GM21576 (cell line): ENCODE data around the gene CPN2.

Experiments
- ATAC-seq: cut with Tn5 transposase; IDR thresholded peaks from one replicate; pipeline ENCODE4 v1.9.1; 2021; ENCODE audit warnings: mild to moderate bottlenecking, moderate library complexity; ENCODE audit not compliant: unreplicated experiment

CPN2 gene

DNA sequence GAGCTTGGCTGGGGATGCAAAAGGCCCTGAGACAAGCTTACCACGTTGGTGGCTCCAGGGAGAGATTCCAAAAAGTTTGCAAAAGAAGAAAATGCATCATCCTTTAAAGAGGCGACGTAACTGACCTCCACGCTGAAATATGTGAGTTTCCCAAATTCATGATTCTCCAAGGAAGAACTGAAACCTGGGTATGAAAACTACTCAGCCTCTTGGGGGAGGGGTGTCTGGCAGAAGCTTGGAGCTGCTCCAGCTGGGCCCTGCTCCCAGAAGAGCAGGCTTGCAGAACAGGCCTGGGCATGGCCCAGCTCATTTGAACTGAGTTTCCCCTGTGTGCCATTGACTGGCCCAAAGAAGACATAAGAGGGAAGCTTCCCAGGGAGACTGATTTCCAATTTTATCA, 20.5 kb downstream of the CPN2 start:
- no peak for ATAC-seq

DNA sequence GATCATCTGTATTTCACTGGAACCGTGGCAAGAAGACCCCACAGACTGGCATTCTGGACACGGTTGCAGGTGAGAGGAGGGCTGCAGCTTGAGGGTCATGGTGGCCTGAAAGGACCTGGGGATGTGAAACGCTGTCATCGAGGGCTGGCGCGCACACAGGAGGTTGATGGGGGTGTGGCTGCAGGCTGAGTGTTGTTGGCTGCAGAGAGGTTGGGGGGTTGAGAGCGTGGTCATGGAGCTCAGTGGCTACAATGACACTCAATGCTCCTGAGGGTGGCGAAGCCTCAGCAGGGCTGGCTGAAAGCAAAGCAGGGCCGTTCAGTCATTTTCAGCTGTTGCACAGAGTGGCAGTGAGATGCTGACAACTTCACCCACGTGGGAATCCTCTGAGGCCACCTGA, 21.0 kb downstream of the CPN2 start:
- no peak for ATAC-seq

DNA sequence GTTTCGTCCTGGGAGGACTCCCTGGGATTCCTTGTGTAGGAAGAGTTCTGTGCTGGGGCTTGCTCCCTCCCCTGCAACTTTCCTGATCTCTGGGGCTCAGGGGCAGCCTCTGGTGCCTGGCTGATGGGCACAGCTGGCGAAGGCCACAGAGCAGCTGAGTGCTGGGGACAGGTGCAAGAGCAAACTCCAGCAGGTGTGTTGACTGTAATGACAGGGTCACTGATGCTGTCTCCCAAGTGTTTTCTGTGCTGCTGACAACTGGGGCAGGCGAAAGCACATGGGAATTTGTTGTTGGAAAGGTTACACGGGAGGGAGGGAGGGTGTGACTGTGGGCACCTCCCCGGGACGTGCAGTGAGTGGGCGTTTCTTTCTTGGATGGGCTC, 21.6 kb downstream of the CPN2 start:
- no peak for ATAC-seq

DNA sequence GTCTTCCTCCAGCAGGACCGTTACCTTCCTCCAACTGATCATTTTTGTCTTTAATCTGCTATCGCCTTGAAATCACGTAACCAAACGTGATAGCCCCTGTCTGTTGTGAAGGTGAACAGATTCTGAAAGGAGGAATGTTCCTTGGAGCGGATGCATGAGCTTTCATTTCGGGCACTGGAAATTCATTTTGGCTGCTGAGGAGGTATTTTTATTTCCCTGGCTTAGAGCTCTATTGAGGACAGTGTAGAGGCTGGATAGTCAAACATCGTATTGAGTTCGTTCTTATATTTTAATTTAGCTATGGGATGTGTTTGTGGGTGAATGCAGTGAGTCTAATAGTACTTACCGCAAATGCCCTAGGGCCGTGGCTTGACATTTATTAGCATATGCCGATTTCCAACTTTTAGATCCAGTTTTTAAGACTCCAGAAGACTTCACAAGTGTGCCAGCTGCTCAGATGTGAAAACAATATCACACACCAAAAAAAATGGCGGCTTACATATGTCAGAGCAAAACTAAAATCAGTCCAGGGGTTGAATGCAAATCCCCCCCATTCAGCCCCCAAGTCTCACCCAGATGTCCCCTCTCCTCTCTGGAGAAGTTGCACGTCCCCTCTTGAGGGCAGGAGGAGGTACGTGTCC, 22.1 kb downstream of the CPN2 start:
- ATAC-seq: no peak

DNA sequence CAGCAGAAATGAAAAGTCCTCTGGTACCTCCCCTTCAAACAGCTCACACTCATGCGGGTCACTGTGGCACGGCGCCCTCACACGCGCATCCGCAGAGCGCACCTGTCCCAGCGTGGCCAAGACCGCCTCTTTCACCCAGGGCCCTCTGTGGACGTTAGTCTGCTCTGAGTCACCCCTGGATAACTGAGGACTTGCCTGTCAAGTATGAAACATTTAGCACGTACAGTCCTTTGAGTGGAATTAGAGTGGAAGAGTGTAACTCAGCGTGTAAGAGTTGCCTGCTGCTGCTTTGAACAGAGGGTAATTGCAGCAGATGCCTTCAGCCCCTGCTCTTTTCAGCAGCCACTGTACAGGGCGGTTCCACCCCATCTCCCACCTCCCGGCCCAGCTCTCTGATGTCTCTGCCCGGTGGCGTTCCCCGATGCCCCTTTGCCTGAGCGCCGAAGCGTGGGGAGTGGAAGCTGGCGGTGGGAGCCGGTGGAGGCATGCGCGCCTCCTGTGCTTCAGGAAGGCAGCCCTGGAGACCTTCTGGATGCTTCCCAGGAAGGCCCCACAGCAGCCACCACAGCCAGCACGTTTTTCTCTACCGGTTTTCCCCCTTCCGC, 23.0 kb downstream of the CPN2 start:
- ATAC-seq: no peak

DNA sequence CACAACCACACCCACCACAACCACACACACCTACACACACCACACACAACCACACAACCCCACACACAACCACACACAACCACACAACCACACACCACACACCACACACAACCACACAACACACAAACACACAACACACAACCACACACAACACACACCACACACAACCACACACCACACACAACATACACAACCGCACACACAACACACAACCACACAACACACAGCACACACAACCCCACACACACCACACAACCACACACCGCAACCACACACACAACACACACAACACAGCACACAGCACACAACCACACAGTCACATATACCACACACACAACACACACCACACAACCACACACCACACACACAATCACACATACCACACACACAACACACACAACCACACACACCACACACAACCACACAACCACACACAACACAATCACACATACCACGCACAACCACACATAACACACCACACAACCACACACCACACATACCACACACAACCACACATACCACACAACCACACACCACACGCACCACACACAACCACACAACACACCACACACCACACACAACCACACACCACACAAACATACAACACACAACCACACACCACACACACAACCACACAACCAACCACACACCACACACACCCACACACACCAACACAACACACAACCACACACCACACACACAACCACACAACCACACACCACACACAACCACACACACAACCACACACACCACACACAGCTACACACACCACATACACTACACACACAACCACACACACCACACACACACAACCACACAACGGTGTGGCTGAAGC, 23.7 kb downstream of the CPN2 start:
- ATAC-seq: no peak

DNA sequence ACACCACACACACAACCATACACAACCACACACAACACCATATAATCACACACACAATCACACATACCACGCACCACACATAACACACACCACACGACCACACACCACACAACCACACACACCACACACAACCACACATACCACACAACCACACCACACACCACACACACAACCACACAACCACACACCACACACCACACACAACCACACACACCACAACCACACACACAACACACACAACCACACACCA, 24.2 kb downstream of the CPN2 start:
- ATAC-seq: no peak

DNA sequence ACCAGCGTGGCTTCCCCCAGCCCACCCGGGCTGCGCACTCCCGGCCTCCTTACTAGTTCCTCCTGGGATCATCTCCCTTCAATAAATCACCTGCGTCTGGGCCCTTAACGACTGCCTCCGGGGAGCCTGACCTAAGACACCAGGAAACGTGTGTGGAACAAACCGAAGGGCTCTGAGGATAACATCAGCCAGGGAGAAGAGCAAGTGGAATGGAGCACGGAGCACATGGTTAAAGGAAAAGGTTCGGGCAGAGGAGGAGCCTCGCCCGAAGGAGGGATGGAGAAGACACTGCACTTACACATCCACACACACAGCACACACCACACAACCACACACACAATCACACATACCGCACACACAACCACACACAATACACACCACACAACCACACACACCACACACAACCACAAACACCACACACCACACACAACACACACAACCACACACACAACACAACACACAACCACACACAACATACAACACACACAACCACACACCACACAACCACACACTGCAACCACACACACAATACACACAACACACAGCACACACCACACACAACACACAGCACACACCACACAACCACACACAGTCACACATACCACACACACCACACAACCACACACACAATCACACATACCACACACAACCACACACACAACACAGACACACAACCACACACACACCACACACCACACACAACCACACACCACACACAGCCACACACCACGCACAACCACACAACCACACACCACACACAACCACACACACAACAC, 24.7 kb downstream of the CPN2 start:
- no peak for ATAC-seq

DNA sequence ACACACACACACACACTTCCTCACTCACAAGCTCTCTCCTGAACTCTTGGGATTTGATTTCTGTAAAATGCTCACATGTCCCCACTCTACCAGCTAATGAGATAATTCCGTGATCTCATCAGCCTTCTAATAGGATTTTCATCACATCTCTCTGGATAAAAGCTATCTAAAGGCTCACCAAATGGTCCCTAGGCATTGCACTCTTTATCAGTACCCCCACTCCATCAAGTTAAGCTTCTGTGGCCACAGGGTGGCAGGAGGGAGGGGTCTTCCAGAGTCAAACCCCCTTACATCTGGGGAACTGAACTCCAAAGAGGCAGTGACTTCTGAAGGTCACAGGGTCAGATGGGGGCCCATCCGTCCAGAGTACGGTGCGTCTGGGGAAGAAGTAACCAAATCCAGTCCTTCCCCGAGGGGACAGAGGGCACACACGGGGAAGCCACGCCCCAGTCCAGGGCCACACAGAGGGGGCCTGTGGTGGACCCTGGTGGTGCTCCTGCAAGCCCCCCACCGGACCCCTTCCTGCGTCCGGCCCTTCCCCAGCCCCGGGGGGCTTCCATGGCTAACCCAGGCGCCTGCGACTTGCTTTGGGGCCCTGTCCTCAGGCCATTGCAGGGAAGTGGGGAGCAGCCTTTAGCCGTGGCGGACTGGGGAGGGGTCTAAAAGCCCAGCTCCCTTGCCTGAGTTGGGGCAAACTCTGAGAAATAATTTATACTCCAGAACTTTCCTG, 25.5 kb downstream of the CPN2 start:
- ATAC-seq: no peak

DNA sequence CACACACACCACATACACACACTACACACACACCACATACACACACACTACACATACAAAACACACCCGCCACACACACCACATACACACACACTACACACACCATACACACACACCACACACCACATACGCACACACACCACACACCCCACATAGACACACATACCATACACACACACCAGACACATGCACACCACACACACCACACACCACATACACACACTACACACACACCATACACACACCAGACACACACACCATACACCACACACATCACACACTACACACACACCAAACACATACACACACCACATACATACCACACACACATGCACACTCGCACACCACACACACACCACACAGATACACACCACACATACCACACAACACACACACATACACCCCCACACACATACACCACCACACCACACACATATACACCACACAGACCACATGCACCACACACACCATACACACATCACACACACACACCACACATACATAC, 26.3 kb downstream of the CPN2 start:
- ATAC-seq: no peak

DNA sequence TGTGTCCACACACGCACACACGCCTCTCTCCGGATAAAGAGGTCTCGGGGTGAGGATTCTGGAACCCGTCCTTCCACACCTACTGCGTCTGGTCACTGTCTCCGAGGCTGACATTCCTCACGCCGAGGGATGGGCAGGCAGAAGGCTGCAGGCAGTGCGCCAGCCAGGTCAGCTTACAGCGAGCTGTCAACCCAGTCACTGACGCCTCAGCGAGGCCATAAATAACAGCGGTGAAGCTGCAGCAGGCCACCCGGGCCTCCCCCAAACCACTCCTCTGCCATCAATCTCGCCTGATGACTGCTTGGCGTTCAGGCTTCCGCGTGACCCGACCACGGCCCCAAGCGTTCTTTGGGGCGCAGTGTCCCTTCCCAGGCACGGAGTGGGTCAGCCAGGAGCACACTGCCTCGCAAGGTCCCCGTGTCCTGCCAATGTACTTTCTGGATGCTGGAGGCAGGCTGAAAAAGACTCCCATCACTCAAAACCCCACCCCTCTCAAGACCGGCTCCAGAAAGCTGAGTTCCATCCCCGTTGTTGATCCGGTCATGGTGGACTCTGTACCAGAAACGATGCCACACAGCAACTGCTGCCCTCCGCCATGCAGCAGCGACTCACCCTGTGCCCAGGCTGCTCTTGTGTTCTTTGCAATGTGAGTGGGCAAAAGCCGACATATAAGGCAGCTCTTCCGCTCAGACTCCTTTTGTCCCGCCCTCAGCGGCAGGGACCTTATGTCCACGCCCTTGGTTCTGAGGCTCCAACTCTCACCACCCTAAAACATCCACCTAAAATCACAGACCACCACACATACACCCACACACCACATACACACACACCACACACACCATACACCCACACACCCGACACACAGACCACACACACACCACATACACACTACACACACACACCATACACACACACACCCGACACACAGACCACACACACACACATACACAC, 27.1 kb downstream of the CPN2 start:
- ATAC-seq: no peak

DNA sequence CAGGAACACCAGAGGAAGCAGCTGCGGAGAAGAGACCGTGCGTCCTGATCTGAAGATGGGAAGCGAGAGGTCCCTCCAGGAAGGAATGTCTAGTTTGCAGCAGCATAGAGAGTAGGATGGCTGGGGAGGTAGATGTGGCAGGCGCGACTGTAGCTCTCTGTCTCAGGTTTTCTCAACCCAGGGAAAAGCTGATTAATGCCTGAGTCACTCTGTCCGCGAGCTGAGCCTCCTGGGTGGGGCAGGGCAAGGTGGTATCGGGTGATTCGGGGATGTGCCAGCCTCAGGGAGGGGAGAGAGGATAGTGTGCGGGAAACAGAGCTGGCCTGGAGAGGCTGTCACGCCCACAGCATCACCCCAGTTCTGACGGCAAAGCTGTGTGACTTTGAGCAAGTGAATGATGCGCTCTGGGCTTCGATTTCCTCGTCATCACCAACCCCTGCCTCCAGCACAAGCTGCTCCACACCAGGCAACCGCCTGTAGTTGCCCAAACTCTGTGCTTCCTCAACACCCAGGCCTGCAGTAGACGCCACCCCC, 28.4 kb downstream of the CPN2 start:
- ATAC-seq: no peak

DNA sequence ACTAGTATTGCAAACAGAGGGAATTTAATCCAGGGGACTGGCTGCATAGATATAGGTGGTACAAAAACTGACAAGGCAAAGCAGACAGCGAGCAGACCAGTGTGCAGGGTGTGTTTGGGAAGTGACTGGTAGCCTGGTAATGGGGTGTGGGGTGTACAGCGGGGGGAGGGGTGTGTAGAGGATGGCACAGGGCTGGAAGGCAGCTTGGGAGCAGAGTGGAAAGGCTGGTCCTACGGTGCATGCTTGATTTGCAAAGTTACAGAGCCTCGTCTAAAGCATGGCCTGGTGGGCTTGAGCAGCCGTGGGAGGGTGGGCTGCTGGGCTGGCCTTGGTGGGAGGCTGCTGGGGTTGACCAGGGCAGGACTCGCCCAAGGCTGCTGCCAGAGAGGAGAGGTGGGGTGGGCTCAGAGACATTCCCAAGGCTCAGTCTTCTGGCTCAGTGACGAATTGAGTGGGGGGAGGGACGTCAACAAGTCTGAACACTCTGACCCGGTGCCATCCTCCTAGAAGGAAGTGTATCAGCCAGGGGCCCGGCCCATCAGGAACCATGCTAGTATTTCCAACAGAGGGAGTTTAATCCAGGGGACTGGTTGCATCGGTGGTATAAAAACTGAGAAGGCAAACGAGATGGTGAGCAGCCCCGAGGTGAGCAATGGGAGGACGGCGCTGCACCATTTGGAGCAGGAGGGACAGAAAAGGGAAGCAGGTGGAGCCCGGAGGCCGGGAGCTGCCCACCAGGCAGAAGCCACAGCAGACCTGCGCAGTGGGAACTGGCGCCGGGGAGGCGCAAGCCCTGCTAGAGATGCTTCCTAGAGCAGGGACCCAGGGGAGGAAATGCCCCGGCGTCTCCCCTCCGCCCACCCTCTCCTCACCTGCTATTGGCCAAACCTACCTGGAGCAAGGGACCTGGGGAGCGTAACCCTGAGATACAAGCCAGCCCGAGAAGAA, 29.2 kb downstream of the CPN2 start:
- ATAC-seq: no peak

DNA sequence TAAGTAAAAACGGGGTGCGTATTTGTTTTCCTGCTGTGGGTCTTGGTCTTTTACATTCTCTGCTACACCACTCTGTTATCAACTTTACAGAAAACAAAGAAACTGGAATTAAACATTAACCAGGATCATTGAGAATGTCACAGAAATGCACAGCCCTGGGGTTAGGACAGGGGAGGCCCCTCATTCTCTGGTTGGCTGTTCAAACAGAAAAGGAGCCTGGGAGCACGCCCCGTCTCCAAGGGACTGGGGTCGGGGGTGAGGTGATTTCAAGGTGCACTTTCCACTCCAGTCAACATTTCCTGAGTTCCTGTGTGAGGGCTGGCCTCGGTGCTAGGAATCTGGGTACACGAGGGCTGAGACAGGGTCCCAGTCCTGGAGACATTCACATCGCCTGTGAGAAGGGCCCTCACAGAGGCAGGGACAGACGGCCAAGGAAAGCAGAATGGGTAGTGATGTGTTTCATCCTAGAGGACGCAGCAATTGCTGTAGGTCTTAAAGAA, 30.3 kb downstream of the CPN2 start:
- ATAC-seq: no peak

DNA sequence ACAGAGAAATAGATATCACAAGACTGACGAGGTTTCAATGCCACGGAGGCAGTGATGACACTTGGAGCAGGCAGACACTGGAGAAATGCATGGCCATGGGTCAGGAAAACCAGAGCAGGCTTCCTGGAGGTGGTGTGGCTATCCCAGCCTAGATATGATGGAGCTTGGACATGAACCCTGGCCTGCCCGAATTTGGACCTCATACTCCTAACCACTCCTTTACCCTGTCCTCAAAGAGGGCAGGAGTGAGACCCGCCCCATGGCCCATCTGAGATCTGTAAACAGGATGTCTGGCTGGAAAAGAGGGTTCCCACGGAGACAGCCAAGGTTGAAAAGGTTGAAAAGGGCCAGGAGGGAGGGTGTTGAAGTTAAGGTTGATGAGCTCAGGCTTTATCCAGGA, 31.0 kb downstream of the CPN2 start:
- ATAC-seq: no peak

DNA sequence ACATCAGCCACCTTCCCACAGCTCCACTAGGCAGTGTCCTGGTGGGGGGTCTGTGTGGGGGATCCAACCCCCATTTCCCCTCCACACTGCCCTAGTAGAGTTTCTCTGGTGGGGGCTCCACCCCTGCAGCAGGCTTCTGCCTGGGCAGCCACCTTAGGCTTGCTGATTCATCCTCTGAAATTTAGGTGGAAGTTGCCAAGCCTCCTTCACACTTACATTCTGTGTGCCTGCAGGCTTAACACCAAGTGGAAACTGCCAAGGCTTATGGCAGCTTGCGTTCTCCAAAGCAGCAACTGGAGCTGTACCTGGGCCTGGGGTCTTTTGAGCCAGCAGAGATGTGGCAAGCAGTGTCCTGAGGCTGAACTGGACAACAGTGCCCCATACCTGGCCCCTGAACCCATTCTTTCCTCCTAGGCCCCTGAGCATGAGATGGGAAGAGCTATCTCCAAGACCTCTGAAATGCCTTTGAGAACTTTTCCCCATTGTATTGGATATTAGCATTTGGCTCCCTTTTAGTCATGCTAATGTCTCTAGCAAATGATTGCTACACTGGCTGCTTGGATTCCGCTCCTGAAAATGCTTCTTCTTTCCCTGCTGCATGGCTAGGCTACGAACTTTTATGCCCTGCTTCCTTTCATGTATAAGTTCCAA, 32.5 kb downstream of the CPN2 start:
- no peak for ATAC-seq

DNA sequence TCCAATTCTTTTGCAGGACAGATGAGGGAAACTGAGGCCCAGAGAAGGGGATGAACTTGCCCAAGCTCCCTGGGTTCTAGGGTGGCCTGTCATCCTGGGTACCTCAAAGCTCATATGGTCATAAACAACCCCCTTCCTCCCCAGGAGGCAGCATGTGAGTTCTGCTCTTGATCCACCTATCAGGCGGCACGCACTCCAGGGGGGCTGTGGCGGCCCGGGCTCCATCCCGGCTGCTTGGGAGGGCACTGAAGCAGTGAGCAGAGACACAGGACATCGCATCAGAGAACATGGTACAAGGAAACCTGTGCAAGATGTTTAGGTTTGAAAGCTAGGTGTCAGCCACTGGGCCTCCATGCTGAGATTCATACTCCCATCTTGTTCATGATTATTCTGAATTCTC, 34.2 kb downstream of the CPN2 start:
- ATAC-seq: no peak

DNA sequence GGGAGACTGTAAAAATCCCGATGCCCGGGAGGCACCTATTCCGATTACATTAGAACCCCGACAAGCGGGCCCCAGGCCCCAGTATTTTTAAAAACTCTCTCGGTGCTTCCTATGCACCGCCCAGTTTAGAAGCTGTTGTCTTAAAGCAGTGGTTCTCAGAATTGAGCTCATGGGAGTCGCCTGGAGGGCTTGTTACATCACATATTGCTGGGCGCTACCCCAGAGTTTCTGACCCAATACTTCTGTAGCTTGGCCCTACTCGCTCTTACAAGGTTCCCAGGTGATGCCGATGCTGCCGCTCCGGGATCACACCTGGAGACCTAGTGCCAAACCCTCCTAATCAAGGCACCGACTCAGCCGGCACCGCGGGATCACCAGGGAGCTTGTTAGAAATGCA, 35.2 kb downstream of the CPN2 start:
- peak; percentile 6 for ATAC-seq
